ENCODE results near the gene KLF17.

DNA sequence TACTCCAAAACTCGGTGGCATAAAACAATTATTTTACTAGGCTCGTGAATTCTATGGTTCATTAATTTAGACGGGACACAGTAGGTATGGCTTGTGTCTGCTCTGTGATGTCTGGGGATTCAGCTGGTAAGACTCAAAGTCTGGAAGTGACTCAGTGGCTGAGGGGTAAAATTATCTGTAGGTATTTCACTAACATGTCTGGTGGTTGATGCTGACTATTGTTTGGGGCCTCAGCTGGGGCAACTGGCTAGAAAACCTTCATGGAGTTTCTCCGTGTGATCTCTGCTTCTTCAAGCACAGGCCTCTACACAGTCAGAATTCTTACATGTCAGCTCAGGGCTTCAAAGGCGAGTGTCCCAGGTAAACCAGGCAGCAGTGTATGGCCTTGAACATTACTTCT is 41.2 kb upstream of the KLF17 start:
- TF ChIP-seq, protein P1, sequence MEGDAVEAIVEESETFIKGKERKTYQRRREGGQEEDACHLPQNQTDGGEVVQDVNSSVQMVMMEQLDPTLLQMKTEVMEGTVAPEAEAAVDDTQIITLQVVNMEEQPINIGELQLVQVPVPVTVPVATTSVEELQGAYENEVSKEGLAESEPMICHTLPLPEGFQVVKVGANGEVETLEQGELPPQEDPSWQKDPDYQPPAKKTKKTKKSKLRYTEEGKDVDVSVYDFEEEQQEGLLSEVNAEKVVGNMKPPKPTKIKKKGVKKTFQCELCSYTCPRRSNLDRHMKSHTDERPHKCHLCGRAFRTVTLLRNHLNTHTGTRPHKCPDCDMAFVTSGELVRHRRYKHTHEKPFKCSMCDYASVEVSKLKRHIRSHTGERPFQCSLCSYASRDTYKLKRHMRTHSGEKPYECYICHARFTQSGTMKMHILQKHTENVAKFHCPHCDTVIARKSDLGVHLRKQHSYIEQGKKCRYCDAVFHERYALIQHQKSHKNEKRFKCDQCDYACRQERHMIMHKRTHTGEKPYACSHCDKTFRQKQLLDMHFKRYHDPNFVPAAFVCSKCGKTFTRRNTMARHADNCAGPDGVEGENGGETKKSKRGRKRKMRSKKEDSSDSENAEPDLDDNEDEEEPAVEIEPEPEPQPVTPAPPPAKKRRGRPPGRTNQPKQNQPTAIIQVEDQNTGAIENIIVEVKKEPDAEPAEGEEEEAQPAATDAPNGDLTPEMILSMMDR (IDR thresholded peaks at IDR 0.05; ENCODE audit: low read depth, low read length) = no peak
- no peak for TF ChIP-seq EZH2phosphoT487 (IDR thresholded peaks at IDR 0.05; ENCODE audit: low read depth)
